ENCODE data around the gene NRCAM. TPM values are rescaled to one million over a fixed set of nuclear protein-coding genes. Genes with fewer than 3 reads are reported as not detected.

Gene NRCAM
- total RNA-seq, 5 donors from 2014 or later (not counting 1 experiment from before 2014, with no cell fraction given) = 3.1 to 10.7 (median 5.0) TPM

GRCh38 chr7:108464743-108465142, 8.5 kb upstream of the NRCAM start:
- Histone ChIP-seq H3K4me1 (ENCODE audit: control insufficient read depth in 1 of 2, extremely low read depth in 1 of 2, insufficient read depth in 2 of 2, low read length in 2 of 2) (peaks cover 6 to 23% of the 10 kb centered on the region in 2 experiments), H3K4me3 (ENCODE audit: control insufficient read depth in 1 of 2, extremely low read depth in 1 of 2, low read length in 1 of 2) (no peak overlapping the region), H3K27ac (ENCODE audit: low read length) (no peak overlapping the region), H3K9me3 (no peaks in the 10 kb centered on the region), H3K27me3 (replicated peaks in 1 of 2; ENCODE audit: control insufficient read depth in 2 of 2, extremely low read depth in 1 of 2, insufficient read depth in 2 of 2, low read length in 1 of 2) (no peaks in the 10 kb centered on the region), H3K36me3 (ENCODE audit: control insufficient read depth in 2 of 2, extremely low read depth in 1 of 2, insufficient read depth in 1 of 2, low read length in 1 of 2) (no peaks in the 10 kb centered on the region)
- Mint-ChIP-seq H3K9me3 (no peaks in the 10 kb centered on the region), H3K4me1 (peaks cover 32 to 47% (median 40%) of the 10 kb centered on the region in 3 donors), H3K27ac (peak overlapping the region in 1 of 2 donors; percentile 82), H3K4me3 (peak overlapping the region in 1 of 3 donors; percentile 28), H3K36me3 (no peaks in the 10 kb centered on the region), H3K27me3 (peaks cover 0 to 11% of the 10 kb centered on the region in 2 donors)
- DNase-seq = no peak
- CTCF ChIA-PET = interaction anchor here in 1 of 2 donors (1.4 kb wide), 1 partner anchor 12 kb away, joined by 5 read pairs; no protein-coding TSS in a partner anchor
- POLR2A ChIA-PET = no interaction called here
- no CpG with 5 or more reads among the region's 2 CpGs for WGBS (ENCODE audit: insufficient coverage)
- no peak for ATAC-seq (replicated peaks in 1 of 4)

- CTCF ChIA-PET = interaction anchor here in 1 of 2 donors (0.6 kb wide), 2 partner anchors 23 to 975 kb away, joined by 6 to 10 read pairs; no protein-coding TSS in a partner anchor
- Mint-ChIP-seq H3K27me3 (peaks cover 0 to 17% of the 10 kb centered on the region in 2 donors), H3K9me3 (no peaks in the 10 kb centered on the region), H3K36me3 (no peaks in the 10 kb centered on the region), H3K27ac (peak overlapping the region; percentile 78 to 82), H3K4me3 (peak overlapping the region in 2 of 3 donors; percentile 7 to 28), H3K4me1 (peaks cover 32 to 49% (median 38%) of the 10 kb centered on the region in 3 donors)
- Histone ChIP-seq H3K4me1 (ENCODE audit: control insufficient read depth in 1 of 2, extremely low read depth in 1 of 2, insufficient read depth in 2 of 2, low read length in 2 of 2) (peaks cover 3 to 23% of the 10 kb centered on the region in 2 experiments), H3K36me3 (ENCODE audit: control insufficient read depth in 2 of 2, extremely low read depth in 1 of 2, insufficient read depth in 1 of 2, low read length in 1 of 2) (no peaks in the 10 kb centered on the region), H3K27ac (ENCODE audit: low read length) (peak overlapping the region; percentile 31), H3K27me3 (replicated peaks in 1 of 2; ENCODE audit: control insufficient read depth in 2 of 2, extremely low read depth in 1 of 2, insufficient read depth in 2 of 2, low read length in 1 of 2) (no peaks in the 10 kb centered on the region), H3K4me3 (ENCODE audit: control insufficient read depth in 1 of 2, extremely low read depth in 1 of 2, low read length in 1 of 2) (no peak overlapping the region), H3K9me3 (no peaks in the 10 kb centered on the region)
- POLR2A ChIA-PET = no interaction called here
- peak in 32 of 35 experiments; percentile 15 to 75 (median 44) for DNase-seq
- ATAC-seq (replicated peaks in 1 of 4) = peak; percentile 77 to 94 (median 92)
- WGBS (ENCODE audit: insufficient coverage) = no CpG with 5 or more reads among the region's 2 CpGs
Measured at GRCh38 chr7:108463613-108464012, 7.4 kb upstream of the NRCAM start.

GRCh38 chr7:108461840-108462239, 5.6 kb upstream of the NRCAM start:
- Mint-ChIP-seq H3K9me3 (no peaks in the 10 kb centered on the region), H3K36me3 (no peaks in the 10 kb centered on the region), H3K27ac (no peak overlapping the region), H3K27me3 (peaks cover 16 to 35% of the 10 kb centered on the region in 2 donors), H3K4me1 (peaks cover 45 to 56% (median 46%) of the 10 kb centered on the region in 3 donors), H3K4me3 (no peak overlapping the region)
- H3K4me3 ChIP-seq (ENCODE audit: control insufficient read depth in 1 of 2, extremely low read depth in 1 of 2, low read length in 1 of 2) = no peak overlapping the region
- CTCF ChIA-PET = interaction anchor here in 1 of 2 donors (0.7 kb wide), 1 partner anchor 28 kb away, joined by 12 read pairs; no protein-coding TSS in a partner anchor
- peaks cover 5 to 8% of the 10 kb centered on the region in 2 experiments for H3K27me3 ChIP-seq (replicated peaks in 1 of 2; ENCODE audit: control insufficient read depth in 2 of 2, extremely low read depth in 1 of 2, insufficient read depth in 2 of 2, low read length in 1 of 2)
- POLR2A ChIA-PET = no interaction called here
- no peaks in the 10 kb centered on the region for H3K9me3 ChIP-seq
- H3K27ac ChIP-seq (ENCODE audit: low read length) = no peak overlapping the region
- H3K4me1 ChIP-seq (ENCODE audit: control insufficient read depth in 1 of 2, extremely low read depth in 1 of 2, insufficient read depth in 2 of 2, low read length in 2 of 2) = peaks cover 9 to 26% of the 10 kb centered on the region in 2 experiments
- no peaks in the 10 kb centered on the region for H3K36me3 ChIP-seq (ENCODE audit: control insufficient read depth in 2 of 2, extremely low read depth in 1 of 2, insufficient read depth in 1 of 2, low read length in 1 of 2)
- DNase-seq (no peak), ATAC-seq (replicated peaks in 1 of 4) (no peak)
- WGBS (ENCODE audit: insufficient coverage) = 68% methylated on average over 2 of the region's 3 CpGs

- H3K27ac ChIP-seq (ENCODE audit: low read length) = no peak overlapping the region
- no peaks in the 10 kb centered on the region for H3K36me3 Mint-ChIP-seq
- H3K4me1 ChIP-seq (ENCODE audit: control insufficient read depth in 1 of 2, extremely low read depth in 1 of 2, insufficient read depth in 2 of 2, low read length in 2 of 2) = peaks cover 10 to 26% of the 10 kb centered on the region in 2 experiments
- no peak overlapping the region for H3K4me3 ChIP-seq (ENCODE audit: control insufficient read depth in 1 of 2, extremely low read depth in 1 of 2, low read length in 1 of 2)
- H3K9me3 ChIP-seq = no peaks in the 10 kb centered on the region
- no peaks in the 10 kb centered on the region for H3K9me3 Mint-ChIP-seq
- no peak for DNase-seq
- H3K27ac Mint-ChIP-seq = no peak overlapping the region
- H3K36me3 ChIP-seq (ENCODE audit: control insufficient read depth in 2 of 2, extremely low read depth in 1 of 2, insufficient read depth in 1 of 2, low read length in 1 of 2) = no peaks in the 10 kb centered on the region
- 80% methylated on average over 1 of the region's 1 CpG for WGBS (ENCODE audit: insufficient coverage)
- ATAC-seq (replicated peaks in 1 of 4) = no peak
- H3K4me3 Mint-ChIP-seq = no peak overlapping the region
- peaks cover 5 to 10% of the 10 kb centered on the region in 2 experiments for H3K27me3 ChIP-seq (replicated peaks in 1 of 2; ENCODE audit: control insufficient read depth in 2 of 2, extremely low read depth in 1 of 2, insufficient read depth in 2 of 2, low read length in 1 of 2)
- ChIA-PET CTCF (no interaction called here), POLR2A (interaction anchor here in 1 of 2 donors (0.6 kb wide), 1 partner anchor 771 kb away, joined by 3 read pairs; no protein-coding TSS in a partner anchor)
- peaks cover 48 to 56% (median 49%) of the 10 kb centered on the region in 3 donors for H3K4me1 Mint-ChIP-seq
- H3K27me3 Mint-ChIP-seq = peaks cover 18 to 39% of the 10 kb centered on the region in 2 donors
Measured at GRCh38 chr7:108460964-108461363, 4.7 kb upstream of the NRCAM start.

GRCh38 chr7:108459922-108460551, 3.8 kb upstream of the NRCAM start:
- ATAC-seq (replicated peaks in 1 of 4) = peak in 1 of 4 experiments; percentile 20

GRCh38 chr7:108457871-108458270, 1.6 kb upstream of the NRCAM start:
- no peak overlapping the region for H3K4me3 ChIP-seq (ENCODE audit: control insufficient read depth in 1 of 2, extremely low read depth in 1 of 2, low read length in 1 of 2)
- peaks cover 27 to 51% of the 10 kb centered on the region in 2 donors for H3K27me3 Mint-ChIP-seq
- no peaks in the 10 kb centered on the region for H3K36me3 ChIP-seq (ENCODE audit: control insufficient read depth in 2 of 2, extremely low read depth in 1 of 2, insufficient read depth in 1 of 2, low read length in 1 of 2)
- no peak overlapping the region for H3K27ac Mint-ChIP-seq
- H3K4me1 Mint-ChIP-seq = peaks cover 32 to 50% (median 35%) of the 10 kb centered on the region in 3 donors
- H3K9me3 ChIP-seq = no peaks in the 10 kb centered on the region
- H3K4me3 Mint-ChIP-seq = peak overlapping the region; percentile 6 to 88 (median 10)
- H3K4me1 ChIP-seq (ENCODE audit: control insufficient read depth in 1 of 2, extremely low read depth in 1 of 2, insufficient read depth in 2 of 2, low read length in 2 of 2) = peaks cover 11 to 13% of the 10 kb centered on the region in 2 experiments
- H3K9me3 Mint-ChIP-seq = no peaks in the 10 kb centered on the region
- CTCF ChIA-PET = interaction anchor here in 1 of 2 donors (2.2 kb wide), 1 partner anchor 39 kb away, joined by 8 read pairs; no protein-coding TSS in a partner anchor
- no peak for ATAC-seq (replicated peaks in 1 of 4)
- POLR2A ChIA-PET = no interaction called here
- H3K36me3 Mint-ChIP-seq = no peaks in the 10 kb centered on the region
- H3K27me3 ChIP-seq (replicated peaks in 1 of 2; ENCODE audit: control insufficient read depth in 2 of 2, extremely low read depth in 1 of 2, insufficient read depth in 2 of 2, low read length in 1 of 2) = peaks cover 20 to 25% of the 10 kb centered on the region in 2 experiments
- no peak overlapping the region for H3K27ac ChIP-seq (ENCODE audit: low read length)
- no peak for DNase-seq

More at GRCh38 chr7:108459922-108460551, 3.8 kb upstream of the NRCAM start:
- H3K36me3 ChIP-seq (ENCODE audit: control insufficient read depth in 2 of 2, extremely low read depth in 1 of 2, insufficient read depth in 1 of 2, low read length in 1 of 2) = no peaks in the 10 kb centered on the region
- WGBS (ENCODE audit: insufficient coverage) = 83% methylated on average over 1 of the region's 3 CpGs
- peaks cover 5 to 19% of the 10 kb centered on the region in 2 experiments for H3K27me3 ChIP-seq (replicated peaks in 1 of 2; ENCODE audit: control insufficient read depth in 2 of 2, extremely low read depth in 1 of 2, insufficient read depth in 2 of 2, low read length in 1 of 2)
- no peaks in the 10 kb centered on the region for H3K36me3 Mint-ChIP-seq
- no peak overlapping the region for H3K27ac Mint-ChIP-seq
- H3K27me3 Mint-ChIP-seq = peaks cover 18 to 40% of the 10 kb centered on the region in 2 donors
- peaks cover 43 to 49% (median 48%) of the 10 kb centered on the region in 3 donors for H3K4me1 Mint-ChIP-seq
- DNase-seq = peak in 8 of 35 experiments; percentile 4 to 47 (median 13)
- no peaks in the 10 kb centered on the region for H3K9me3 ChIP-seq
- no peak overlapping the region for H3K27ac ChIP-seq (ENCODE audit: low read length)
- no peak overlapping the region for H3K4me3 Mint-ChIP-seq
- ChIA-PET CTCF (interaction anchor here (1.0 to 2.0 kb wide), 3 partner anchors 12 to 37 kb away, joined by 3 to 6 read pairs (median 3); no protein-coding TSS in a partner anchor), POLR2A (interaction anchor here in 1 of 2 donors (0.6 kb wide), 1 partner anchor 770 kb away, joined by 3 read pairs; no protein-coding TSS in a partner anchor)
- H3K9me3 Mint-ChIP-seq = no peaks in the 10 kb centered on the region
- H3K4me3 ChIP-seq (ENCODE audit: control insufficient read depth in 1 of 2, extremely low read depth in 1 of 2, low read length in 1 of 2) = no peak overlapping the region
- H3K4me1 ChIP-seq (ENCODE audit: control insufficient read depth in 1 of 2, extremely low read depth in 1 of 2, insufficient read depth in 2 of 2, low read length in 2 of 2) = peaks cover 14 to 25% of the 10 kb centered on the region in 2 experiments

All from T-cell (primary cell).